Epithelial cell of proximal tubule (primary cell): Measurements from ENCODE around the gene XRCC4. TPM values are rescaled to one million over a fixed set of nuclear protein-coding genes. Genes with fewer than 3 reads are reported as not detected.

Source experiments
- DNase-seq: peaks from one replicate; pipeline ENCODE4 v3.0.0-alpha.2; 2011; ENCODE audit warnings: low read depth
- H3K4me3 ChIP-seq: 2 replicates; pipeline ENCODE4 v1.5.1; 2011; ENCODE audit warnings: low read depth, mild to moderate bottlenecking, low read length
- total RNA-seq: library from RNA; depleted of rRNA; stranded (reverse); fragments of >200 nt; gene quantifications from 2 replicates; pipeline ENCODE4 v1.2.3, GENCODE V29; 2015
- TF ChIP-seq, protein P1 (sequence below): conservative IDR thresholded peaks from 2 replicates; pipeline ENCODE4 v1.5.1; 2012; ENCODE audit warnings: low read depth, mild to moderate bottlenecking, low read length

XRCC4 gene
- total RNA-seq, 1 donor from 2014 or later: 16.4 TPM

DNA sequence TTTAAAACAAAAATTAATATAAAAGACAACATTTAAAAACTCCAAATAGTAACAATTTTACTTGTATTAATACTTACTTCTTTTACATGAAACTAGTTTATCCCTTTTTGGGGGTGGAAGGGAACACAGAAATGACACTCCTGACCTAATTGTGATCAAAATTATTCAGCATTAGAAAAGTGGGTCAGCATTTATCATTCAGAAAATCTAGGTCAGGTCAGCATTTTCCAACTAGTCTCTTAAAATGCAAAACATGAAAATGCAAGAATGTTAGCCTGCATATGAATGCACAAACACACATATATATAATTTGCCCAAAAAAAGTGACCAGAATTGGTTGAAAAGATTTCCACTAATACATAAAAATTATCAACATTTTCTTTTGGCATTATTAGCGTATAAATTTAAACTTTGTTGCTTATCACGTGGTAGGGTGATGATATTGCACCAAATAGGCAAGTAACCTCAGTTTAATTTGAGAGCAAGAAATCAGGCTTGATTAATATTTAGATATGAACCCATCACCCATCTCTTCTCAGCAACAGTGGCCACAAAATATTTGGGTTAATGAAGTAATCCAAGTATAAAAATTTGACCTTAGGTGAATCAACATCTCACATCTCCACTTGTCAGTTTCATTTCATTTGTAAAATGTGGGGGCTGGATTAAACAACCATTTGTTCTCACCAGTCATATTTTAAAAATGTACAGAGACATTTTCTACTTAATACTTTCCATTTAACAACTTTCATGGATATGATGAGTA, 5.9 kb upstream of the XRCC4 start:
- DNase-seq: no peak
- TF ChIP-seq, protein P1, sequence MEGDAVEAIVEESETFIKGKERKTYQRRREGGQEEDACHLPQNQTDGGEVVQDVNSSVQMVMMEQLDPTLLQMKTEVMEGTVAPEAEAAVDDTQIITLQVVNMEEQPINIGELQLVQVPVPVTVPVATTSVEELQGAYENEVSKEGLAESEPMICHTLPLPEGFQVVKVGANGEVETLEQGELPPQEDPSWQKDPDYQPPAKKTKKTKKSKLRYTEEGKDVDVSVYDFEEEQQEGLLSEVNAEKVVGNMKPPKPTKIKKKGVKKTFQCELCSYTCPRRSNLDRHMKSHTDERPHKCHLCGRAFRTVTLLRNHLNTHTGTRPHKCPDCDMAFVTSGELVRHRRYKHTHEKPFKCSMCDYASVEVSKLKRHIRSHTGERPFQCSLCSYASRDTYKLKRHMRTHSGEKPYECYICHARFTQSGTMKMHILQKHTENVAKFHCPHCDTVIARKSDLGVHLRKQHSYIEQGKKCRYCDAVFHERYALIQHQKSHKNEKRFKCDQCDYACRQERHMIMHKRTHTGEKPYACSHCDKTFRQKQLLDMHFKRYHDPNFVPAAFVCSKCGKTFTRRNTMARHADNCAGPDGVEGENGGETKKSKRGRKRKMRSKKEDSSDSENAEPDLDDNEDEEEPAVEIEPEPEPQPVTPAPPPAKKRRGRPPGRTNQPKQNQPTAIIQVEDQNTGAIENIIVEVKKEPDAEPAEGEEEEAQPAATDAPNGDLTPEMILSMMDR: no peak
- H3K4me3 ChIP-seq: no peak overlapping the region

DNA sequence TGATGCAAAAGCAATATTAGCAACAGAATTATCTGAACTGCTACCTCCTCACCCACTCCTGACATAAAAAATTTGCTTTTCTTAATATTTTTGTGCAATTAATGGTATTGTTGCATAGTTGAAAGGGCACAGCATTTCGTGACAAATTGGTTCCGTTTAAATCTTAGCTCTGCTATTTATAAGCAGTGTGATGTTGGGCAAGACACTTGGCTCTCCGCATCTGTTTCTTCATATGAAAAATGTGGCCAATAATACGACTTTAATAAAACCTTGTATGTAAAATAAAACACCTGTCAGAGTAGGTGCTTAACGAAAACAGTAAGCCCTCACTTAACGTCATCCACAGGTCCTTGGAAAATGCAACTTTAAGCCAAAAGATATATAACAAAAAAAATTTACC, 4.4 kb upstream of the XRCC4 start:
- TF ChIP-seq, protein P1: no peak
- no peak overlapping the region for H3K4me3 ChIP-seq
- no peak for DNase-seq

DNA sequence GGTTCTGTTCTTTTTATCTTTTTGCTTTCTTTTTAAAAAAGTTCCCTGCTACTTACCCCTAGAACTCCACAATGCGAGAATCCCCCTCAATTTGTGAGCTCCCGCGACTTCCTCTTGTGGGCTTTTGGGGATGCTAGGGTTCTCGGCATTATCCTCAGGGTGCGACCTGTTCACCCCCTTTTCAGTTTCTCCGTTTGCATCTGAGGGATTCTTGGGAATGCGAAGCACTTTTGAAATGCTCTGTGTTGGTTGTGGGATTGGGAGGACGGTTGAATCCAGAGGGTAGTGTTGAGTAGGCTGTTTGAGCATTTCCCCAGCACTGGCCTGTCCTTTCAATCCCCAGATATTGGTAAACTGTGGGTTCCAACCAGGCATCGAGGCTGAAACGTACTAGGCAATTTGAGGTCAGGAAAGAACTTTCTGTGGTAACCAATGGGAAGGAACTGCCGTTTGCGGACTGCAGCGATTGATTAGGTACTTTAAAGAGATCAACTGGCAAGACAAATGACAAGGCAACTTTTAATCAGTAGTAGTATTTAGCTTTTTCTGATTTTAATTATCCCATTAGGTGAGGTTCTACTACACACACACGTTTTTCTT, 415 bp downstream of the XRCC4 start:
- TF ChIP-seq, protein P1: no peak
- peak; percentile 29 for DNase-seq
- peak overlapping the region; percentile 96 for H3K4me3 ChIP-seq

DNA sequence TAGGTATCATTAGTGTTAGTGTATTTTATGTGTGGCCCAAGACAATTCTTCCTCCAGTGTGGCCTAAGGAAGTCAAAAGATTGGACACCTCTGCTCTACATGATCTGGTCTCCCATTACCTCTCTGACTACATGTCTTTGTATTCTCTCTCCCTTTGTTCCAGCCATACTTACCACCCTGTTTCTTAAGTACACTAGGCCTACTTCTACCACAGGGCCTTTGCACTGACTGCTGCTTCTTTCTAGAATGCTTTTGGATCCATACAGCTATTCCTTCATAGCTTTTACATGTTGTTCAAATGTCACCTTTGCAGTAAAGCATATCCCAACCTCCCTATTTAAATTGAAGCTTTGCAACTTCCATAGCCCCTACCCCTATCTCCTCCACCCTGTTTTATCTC, 5.4 kb downstream of the XRCC4 start:
- H3K4me3 ChIP-seq: no peak overlapping the region
- no peak for DNase-seq

DNA sequence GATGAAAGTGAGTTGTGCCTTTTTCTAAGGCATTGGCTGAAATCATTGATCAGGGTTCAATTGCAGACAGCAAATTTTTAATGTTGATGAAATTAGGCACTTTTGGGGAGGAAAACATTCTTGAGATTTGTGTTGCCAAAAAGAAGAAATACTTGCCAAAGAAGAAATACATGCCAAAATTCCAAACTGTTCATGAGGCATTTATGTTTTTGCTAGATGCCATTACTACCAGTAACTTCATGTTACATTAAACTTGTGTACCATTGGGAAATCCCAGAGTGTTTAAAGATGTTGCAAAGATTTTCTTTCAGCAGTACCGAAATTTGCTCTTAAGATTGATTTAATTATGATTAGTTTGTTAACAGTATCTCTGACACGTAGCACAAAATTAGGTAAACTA, 7.0 kb downstream of the XRCC4 start:
- H3K4me3 ChIP-seq: no peak overlapping the region
- no peak for DNase-seq
- TF ChIP-seq, protein P1: no peak

More for the DNA sequence above, 5.4 kb downstream of the XRCC4 start:
- TF ChIP-seq, protein P1: no peak

DNA sequence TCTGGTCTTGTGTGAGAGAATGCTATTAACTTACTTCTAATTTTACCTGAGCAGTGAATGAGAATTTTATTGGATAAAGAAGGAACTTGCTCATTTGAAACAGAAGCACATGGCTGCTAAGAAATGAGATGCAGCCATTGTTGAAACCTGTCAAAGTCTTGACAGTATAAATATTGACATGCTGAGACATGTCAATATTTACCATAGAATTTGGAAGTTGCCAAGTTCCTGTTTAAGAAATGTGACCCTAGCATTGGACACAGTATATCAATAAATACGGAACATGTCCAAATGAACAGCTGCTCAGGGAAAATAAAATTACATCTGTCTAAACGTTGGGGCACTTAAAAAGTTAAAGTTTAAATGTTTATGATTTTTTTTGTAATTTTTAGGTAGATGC, 7.8 kb downstream of the XRCC4 start:
- H3K4me3 ChIP-seq: no peak overlapping the region
- TF ChIP-seq, protein P1: no peak
- DNase-seq: no peak
